Erythroblast (primary cell): ENCODE results near the gene GIN1.

Experiments
- GATA1 ChIP-seq: IDR thresholded peaks from 2 replicates; pipeline ENCODE4 v1.6.1; 2011; ENCODE audit warnings: low read depth, mild to moderate bottlenecking, control low read depth, low read length, moderate library complexity
- POLR2A ChIP-seq: IDR thresholded peaks from 2 replicates; pipeline ENCODE4 v1.6.1; 2011; ENCODE audit warnings: mild to moderate bottlenecking, low read length

DNA sequence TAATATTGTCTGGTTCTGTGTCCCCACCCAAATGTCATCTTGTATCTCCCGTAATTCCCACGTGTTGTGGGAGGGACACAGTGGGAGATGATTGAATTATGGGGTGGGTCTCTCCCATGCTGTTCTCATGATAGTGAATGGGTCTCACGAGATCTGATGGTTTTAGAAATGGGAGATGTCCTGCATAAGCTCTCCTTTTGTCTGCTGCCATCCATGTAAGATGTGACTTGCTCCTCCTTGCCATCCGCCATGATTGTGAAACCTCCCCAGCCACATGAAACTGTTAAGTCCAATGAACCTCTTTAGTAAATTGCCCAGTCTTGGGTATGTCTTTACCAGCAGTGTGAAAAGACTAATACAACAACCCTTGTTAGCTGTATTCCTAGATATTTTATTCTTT, 44.5 kb downstream of the GIN1 start:
- TF ChIP-seq POLR2A (no peak), GATA1 (no peak)
